ENCODE data around the gene EDIL3.

DNA sequence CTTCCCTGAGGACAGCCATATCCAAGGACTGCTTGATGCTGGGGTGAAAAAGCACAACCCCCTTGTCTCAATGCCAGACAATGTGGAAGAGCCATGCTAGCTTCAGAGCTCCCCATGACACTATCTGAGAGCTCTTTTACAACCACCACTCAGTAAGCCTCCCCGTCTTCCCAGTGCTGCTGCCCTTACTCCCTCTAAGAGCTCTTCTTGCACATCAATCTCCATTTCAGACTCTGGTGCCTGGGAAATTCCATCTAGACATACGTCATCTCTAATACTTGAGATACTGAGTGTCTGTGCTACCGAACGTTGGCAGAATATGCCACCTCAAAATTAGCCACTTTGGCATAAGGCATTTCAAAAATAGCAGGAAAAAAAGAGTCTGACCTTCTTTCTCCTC is 94.5 kb downstream of the EDIL3 start:
- TF ChIP-seq, protein P1, sequence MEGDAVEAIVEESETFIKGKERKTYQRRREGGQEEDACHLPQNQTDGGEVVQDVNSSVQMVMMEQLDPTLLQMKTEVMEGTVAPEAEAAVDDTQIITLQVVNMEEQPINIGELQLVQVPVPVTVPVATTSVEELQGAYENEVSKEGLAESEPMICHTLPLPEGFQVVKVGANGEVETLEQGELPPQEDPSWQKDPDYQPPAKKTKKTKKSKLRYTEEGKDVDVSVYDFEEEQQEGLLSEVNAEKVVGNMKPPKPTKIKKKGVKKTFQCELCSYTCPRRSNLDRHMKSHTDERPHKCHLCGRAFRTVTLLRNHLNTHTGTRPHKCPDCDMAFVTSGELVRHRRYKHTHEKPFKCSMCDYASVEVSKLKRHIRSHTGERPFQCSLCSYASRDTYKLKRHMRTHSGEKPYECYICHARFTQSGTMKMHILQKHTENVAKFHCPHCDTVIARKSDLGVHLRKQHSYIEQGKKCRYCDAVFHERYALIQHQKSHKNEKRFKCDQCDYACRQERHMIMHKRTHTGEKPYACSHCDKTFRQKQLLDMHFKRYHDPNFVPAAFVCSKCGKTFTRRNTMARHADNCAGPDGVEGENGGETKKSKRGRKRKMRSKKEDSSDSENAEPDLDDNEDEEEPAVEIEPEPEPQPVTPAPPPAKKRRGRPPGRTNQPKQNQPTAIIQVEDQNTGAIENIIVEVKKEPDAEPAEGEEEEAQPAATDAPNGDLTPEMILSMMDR (conservative IDR thresholded peaks at IDR 0.05): no peak
- TF ChIP-seq EZH2 (IDR thresholded peaks at IDR 0.05; ENCODE audit: low read depth): no peak
